Memory B cell (primary cell): ENCODE data around the gene CISH.

Source experiments
- ATAC-seq: fragments of 150-1000 bp; cut with Tn5 transposase; 2 replicates; pipeline ENCODE4 v1.10.0; 2021; ENCODE audit warnings: low read depth, mild to moderate bottlenecking, moderate library complexity
- DNase-seq, 2 donors: peaks; one replicate each; pipeline ENCODE4 v3.0.0; 2022; ENCODE audit warnings: low spot score in 2 of 2
- H3K27ac Mint-ChIP-seq: one replicate; pipeline ENCODE4 v1.8.0; 2022; ENCODE audit warnings: mild to moderate bottlenecking, moderate library complexity, mixed read lengths
- H3K27me3 Mint-ChIP-seq: one replicate; pipeline ENCODE4 v1.8.0; 2022; ENCODE audit warnings: mixed read lengths
- H3K36me3 Mint-ChIP-seq: one replicate; pipeline ENCODE4 v1.8.0; 2022; ENCODE audit warnings: mild to moderate bottlenecking, mixed read lengths
- H3K4me1 Mint-ChIP-seq: one replicate; pipeline ENCODE4 v1.8.0; 2022; ENCODE audit warnings: mixed read lengths
- H3K4me3 Mint-ChIP-seq: one replicate; pipeline ENCODE4 v1.8.0; 2022; ENCODE audit warnings: mild to moderate bottlenecking, moderate library complexity, mixed read lengths
- H3K9me3 Mint-ChIP-seq: one replicate; pipeline ENCODE4 v1.8.0; 2022; ENCODE audit warnings: mixed read lengths

Gene CISH

DNA sequence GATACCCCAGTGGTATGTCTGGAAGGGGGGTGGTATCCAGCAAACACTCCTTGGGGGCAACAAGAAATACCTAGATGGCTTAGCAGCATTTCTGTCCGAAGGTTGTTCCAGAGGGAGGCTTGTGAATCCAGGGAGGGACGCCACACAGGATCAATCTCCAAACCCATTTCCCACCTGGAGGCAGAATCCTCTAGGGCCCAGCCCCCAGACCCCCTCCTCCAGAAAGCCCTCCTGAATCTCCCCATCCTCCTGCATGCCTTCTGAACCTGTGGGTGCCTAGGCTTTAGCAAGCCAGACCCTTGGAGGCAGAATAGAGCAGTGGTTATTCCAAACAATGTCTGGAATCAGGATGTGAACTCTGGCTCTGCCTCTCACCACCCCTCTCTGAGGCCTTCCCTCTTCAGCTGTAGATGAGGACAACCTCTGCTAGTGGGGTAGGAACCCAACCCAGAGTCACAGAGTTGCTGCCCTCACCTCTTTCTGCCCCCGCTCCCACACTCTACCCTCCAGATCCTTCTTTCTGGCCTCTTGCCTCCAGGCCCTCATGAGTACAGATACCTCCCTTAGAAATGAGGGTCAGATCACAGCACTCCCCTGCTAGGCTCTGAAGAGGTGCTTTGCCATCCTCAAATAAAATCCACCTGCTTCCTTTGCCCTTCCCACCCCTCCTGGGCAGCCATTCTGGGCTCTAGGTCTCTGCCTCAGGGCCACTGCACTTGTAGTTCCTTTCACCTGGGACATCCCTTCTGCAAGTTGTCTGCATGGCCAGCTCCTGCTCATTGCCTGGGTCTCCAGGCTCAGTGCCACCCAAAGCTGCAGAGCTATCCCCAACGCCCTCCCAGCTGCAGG, 8.1 kb downstream of the CISH start:
- no peaks in the 10 kb centered on the region for H3K9me3 Mint-ChIP-seq
- H3K4me1 Mint-ChIP-seq = peaks cover 21% of the 10 kb centered on the region
- no peaks in the 10 kb centered on the region for H3K36me3 Mint-ChIP-seq
- no peak for ATAC-seq
- no peak for DNase-seq
- no peaks in the 10 kb centered on the region for H3K27me3 Mint-ChIP-seq
- no peak overlapping the region for H3K4me3 Mint-ChIP-seq
- peak overlapping the region; percentile 14 for H3K27ac Mint-ChIP-seq

DNA sequence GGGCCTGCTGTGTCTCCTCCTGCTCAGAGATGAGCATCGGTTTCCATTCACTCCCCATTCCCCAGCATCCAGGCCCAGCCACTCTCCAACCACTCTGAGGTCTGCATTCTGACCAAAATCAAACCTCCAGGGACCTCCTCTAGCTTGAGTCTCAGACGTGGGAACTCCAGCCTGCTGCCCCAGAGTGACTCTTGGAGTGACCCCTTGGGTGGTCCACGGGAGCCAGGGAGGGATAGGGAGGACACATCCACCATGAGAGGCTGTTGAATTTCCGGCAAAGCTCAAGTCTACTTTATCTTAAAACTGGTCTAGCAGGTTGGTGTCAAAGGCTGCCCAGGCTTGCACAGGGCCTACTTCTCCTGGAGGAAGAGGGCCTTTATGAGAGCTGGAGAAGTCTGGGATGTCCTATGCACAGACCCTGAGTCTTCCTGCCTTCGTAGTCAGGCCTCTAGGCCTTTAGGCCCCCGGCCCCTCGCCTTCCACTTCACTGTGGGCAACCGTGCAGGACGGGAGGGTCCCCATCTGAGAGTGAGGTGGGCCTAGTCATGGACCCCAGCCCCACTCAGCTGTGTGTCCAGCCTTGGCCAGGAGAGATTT, 8.9 kb downstream of the CISH start:
- ATAC-seq (no peak), DNase-seq (no peak)
- Mint-ChIP-seq H3K4me1 (peaks cover 21% of the 10 kb centered on the region), H3K9me3 (no peaks in the 10 kb centered on the region), H3K4me3 (no peak overlapping the region), H3K27ac (no peak overlapping the region), H3K27me3 (no peaks in the 10 kb centered on the region), H3K36me3 (no peaks in the 10 kb centered on the region)

DNA sequence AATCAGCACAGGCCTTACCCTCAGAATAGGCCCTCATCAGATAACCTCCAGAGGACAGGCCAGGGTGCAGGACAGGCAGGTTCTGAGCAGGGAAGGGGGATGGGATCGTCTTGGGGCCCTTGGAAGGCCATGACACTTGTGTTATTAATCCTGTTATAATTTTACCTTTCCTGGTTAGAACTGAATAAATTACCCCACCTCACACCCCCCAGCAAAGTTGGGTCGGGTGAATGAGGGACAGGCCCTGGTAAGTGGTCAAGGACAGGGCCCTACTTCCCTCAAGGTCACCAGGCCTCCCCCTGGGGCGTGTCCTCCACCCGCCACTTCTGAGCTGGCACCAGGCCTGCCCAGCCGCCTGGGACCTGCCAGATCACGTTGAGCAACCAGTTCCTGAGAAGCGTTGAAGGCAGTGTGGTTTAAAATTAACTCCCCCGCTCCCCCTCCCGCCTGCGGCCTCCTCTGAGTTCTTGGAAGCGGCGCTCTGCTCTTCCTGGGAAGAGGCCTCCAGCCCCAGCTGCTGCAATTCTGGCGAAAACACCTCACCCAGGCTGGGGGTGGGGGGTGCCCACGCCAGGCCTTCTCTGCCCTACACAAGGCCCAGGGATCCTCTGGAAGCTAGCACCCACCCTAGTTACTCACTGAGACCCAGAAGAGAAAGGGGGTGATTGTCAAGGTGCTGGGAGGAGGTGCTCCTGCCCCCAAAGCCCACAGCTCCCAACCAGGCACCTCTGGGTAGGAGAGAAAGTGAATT, 10.6 kb downstream of the CISH start:
- Mint-ChIP-seq H3K27ac (peak overlapping the region; percentile 38), H3K4me1 (peaks cover 19% of the 10 kb centered on the region), H3K4me3 (peak overlapping the region; percentile 14), H3K36me3 (no peaks in the 10 kb centered on the region), H3K27me3 (no peaks in the 10 kb centered on the region), H3K9me3 (no peaks in the 10 kb centered on the region)
- peak; percentile 56 for ATAC-seq
- DNase-seq = no peak

DNA sequence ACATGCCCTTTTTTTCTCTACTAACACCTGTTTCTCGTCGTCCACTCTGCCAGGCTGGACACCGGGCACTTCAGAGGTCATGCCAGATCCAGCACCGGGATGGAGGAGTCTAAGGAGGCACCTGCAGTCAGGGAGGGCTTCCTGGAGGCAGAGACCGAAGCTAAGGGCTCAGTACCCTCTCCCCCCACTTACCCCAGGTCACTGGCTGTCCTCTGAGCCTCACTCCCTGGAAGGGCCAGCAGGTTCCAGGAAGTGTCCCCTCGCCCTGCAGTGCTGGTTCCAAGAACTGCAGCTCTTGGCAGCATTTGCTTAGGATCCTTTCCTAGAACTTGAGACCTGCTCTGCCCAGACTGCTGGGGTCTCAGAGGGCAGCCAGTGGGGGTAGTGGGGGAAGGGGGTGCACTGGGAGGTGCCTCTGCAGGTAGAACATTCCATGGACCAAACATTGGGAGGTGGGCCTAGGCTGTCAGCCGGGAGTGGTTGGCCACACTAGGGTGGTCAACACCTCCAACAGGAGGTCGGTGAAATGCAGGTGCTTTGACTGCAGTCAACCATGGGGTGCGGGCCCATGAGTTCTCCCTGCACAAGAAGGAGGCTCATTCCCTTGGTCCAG, 11.3 kb downstream of the CISH start:
- ATAC-seq (no peak), DNase-seq (no peak)
- H3K9me3 Mint-ChIP-seq = no peaks in the 10 kb centered on the region
- H3K27me3 Mint-ChIP-seq = no peaks in the 10 kb centered on the region
- no peak overlapping the region for H3K27ac Mint-ChIP-seq
- H3K4me1 Mint-ChIP-seq = peaks cover 12% of the 10 kb centered on the region
- no peak overlapping the region for H3K4me3 Mint-ChIP-seq
- no peaks in the 10 kb centered on the region for H3K36me3 Mint-ChIP-seq

DNA sequence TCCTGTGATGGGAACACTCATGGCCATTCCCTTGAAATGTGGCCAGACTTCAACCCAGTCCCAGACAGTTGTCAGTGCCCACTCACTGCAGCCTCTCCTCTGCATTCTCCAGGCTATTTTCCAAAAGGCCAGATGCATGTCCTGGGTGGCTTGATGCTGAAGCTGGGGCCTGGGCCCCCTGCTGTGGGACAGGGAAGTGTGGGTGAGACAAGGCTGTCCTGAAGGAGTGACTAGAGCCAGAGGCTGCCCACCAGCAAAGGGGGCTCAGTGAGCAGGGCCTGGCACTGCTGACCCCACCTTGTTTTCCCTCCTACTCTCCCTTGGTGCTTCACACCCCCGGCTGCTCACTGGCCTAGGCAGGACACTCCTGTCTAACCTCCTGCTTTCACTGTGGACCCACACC, 11.9 kb downstream of the CISH start:
- H3K27me3 Mint-ChIP-seq = no peaks in the 10 kb centered on the region
- no peaks in the 10 kb centered on the region for H3K9me3 Mint-ChIP-seq

DNA sequence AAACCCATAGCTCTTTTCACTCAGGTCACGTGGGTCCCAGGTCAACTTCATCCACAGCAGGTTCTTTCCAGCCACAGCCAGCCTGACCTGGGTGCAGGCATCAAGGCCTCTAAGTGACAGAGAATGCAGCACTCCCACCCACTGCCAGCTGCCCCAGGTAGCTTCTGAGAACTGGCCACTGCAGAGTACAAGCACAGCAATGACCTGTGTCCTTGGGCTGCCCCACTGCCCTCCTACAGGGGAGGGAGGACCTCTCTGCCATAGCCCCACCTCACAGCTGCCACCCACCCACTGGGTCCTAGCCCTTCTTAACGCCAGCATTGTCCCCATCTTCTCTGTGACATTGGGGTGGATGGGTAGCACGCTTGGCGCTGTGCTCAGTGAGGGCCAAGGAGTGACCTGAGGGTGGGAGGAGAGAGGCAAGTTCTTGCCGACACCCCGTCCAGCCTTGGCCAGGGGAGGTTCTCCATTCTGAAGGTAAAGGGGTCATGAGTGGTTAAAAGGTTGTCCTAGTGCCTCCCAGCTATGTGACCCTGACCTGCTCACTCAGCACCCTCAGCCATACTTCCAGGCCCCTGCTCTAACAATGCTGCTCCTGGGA, 12.4 kb downstream of the CISH start:
- no peaks in the 10 kb centered on the region for H3K36me3 Mint-ChIP-seq

More for the DNA sequence above, 11.9 kb downstream of the CISH start:
- ATAC-seq (no peak), DNase-seq (no peak)
- no peaks in the 10 kb centered on the region for H3K36me3 Mint-ChIP-seq
- H3K4me3 Mint-ChIP-seq = no peak overlapping the region
- peaks cover 8% of the 10 kb centered on the region for H3K4me1 Mint-ChIP-seq
- H3K27ac Mint-ChIP-seq = no peak overlapping the region

DNA sequence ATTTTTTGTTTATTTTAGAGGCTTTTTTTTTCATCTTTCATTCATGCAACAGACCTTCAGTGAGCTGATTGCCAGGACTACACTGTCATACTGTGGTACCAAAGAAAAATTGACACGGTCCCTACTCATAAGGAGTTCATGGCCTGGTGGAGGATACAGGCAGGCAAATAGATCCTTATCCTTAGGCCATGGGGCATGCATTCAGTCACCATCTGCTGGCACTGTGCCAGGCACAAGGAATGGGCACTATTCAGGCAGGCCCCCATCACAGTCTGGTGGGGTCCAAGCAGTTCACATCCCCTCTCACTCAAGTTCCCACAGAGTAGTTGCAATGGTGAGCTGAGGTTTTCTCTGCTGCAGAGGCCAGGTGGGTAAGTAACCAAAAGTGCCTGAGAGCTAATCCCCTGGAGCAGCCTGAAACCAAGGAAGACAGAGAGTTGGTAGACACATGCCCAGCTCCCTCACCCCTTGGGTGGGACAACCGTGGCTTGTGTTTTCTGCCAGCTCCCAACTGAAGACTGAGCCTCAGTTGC, 17.3 kb downstream of the CISH start:
- no peak overlapping the region for H3K4me3 Mint-ChIP-seq
- H3K4me1 Mint-ChIP-seq = peaks cover 10% of the 10 kb centered on the region
- no peaks in the 10 kb centered on the region for H3K27me3 Mint-ChIP-seq
- H3K36me3 Mint-ChIP-seq = no peaks in the 10 kb centered on the region
- no peaks in the 10 kb centered on the region for H3K9me3 Mint-ChIP-seq
- no peak overlapping the region for H3K27ac Mint-ChIP-seq
- DNase-seq = no peak
- ATAC-seq = no peak

More for the DNA sequence above, 12.4 kb downstream of the CISH start:
- no peaks in the 10 kb centered on the region for H3K27me3 Mint-ChIP-seq
- no peaks in the 10 kb centered on the region for H3K9me3 Mint-ChIP-seq
- peaks cover 8% of the 10 kb centered on the region for H3K4me1 Mint-ChIP-seq
- no peak for DNase-seq
- H3K27ac Mint-ChIP-seq = no peak overlapping the region
- H3K4me3 Mint-ChIP-seq = no peak overlapping the region
- ATAC-seq = no peak

DNA sequence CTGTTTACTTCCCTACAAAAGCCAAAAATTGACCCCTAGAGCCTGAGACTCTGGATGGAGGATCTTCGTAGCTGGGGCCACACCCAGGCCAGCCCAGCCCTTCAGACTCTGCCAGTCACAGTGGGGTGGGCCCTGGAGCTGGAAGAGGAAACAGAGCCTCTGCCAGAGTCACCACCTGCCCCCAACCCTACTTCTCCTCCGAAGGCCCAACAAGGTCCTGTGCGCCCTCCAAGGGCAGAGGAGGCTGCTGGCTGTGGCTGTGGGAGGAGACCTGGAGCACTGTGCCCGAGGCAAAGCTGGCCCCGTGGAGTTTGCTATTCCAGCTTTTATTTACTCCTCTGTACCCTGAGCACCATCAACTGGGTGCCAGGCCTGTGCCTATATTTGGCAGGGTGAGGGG, 19.0 kb downstream of the CISH start:
- Mint-ChIP-seq H3K36me3 (no peaks in the 10 kb centered on the region), H3K4me1 (peaks cover 10% of the 10 kb centered on the region), H3K9me3 (no peaks in the 10 kb centered on the region), H3K4me3 (no peak overlapping the region), H3K27ac (peak overlapping the region; percentile 45), H3K27me3 (no peaks in the 10 kb centered on the region)
- DNase-seq (no peak), ATAC-seq (no peak)

DNA sequence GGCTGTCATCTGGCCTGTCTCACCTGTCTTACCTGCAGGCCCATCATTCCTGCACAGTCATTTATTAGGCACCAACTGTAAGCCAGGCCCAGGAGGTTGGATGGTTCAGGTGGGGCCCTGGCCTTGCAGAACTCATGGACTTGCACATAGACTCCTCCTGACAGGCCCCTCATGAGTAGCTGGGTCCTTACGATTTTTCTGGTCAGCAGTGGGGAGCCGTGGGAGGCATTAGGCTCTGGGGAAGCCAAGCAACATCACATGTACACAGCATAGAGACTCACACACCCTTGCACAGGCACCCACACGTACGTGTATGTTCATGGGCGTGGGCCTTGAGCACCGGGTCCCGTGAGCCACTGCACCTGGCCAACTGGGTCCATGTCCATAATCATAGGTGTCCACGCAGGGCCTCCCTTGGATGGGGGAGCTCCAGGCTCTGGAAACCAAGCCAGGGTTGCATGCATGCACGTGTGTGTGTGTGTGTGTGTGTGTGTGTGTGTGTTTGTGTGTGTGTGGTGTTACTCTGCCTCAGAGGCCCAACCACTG, 20.3 kb downstream of the CISH start:
- Mint-ChIP-seq H3K9me3 (no peaks in the 10 kb centered on the region), H3K36me3 (no peaks in the 10 kb centered on the region), H3K4me3 (peak overlapping the region; percentile 74), H3K27ac (peak overlapping the region; percentile 88), H3K4me1 (peaks cover 10% of the 10 kb centered on the region), H3K27me3 (no peaks in the 10 kb centered on the region)
- no peak for ATAC-seq
- no peak for DNase-seq

DNA sequence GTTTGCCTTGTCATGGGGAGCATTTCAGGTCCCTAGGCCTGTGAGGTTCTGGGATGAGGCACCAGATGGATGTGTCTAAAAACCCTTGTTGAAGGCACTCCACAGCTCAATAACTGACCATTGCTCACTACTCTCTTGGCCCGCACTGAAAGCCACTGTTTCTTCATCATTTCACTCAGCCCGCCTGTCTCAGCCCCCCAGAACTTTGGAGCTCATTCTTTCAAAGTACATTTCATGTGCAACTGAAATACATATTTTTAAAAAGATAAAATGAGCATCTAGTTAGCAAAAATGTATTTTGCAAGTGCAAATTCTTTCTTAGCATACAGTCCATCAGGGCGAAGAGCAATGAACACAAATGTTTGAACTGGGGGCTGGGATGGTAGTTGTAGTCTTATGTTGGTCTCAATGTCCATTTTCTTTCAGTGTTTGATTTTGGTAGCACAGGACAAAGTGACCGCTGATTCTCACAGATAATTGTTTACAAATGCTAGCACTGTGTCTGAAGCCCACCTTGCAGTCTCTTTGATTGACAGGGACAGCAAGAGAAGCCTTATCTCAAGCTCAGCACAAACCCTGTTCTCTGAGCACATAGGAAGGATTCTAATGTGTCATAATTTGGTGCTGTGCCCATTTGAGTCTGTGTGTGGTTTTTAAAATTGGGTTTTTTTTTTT, 22.7 kb downstream of the CISH start:
- DNase-seq = no peak
- Mint-ChIP-seq H3K27ac (peak overlapping the region; percentile 19), H3K4me1 (peaks cover 10% of the 10 kb centered on the region), H3K36me3 (peaks cover 4% of the 10 kb centered on the region), H3K27me3 (no peaks in the 10 kb centered on the region), H3K9me3 (no peaks in the 10 kb centered on the region), H3K4me3 (no peak overlapping the region)
- ATAC-seq = no peak

DNA sequence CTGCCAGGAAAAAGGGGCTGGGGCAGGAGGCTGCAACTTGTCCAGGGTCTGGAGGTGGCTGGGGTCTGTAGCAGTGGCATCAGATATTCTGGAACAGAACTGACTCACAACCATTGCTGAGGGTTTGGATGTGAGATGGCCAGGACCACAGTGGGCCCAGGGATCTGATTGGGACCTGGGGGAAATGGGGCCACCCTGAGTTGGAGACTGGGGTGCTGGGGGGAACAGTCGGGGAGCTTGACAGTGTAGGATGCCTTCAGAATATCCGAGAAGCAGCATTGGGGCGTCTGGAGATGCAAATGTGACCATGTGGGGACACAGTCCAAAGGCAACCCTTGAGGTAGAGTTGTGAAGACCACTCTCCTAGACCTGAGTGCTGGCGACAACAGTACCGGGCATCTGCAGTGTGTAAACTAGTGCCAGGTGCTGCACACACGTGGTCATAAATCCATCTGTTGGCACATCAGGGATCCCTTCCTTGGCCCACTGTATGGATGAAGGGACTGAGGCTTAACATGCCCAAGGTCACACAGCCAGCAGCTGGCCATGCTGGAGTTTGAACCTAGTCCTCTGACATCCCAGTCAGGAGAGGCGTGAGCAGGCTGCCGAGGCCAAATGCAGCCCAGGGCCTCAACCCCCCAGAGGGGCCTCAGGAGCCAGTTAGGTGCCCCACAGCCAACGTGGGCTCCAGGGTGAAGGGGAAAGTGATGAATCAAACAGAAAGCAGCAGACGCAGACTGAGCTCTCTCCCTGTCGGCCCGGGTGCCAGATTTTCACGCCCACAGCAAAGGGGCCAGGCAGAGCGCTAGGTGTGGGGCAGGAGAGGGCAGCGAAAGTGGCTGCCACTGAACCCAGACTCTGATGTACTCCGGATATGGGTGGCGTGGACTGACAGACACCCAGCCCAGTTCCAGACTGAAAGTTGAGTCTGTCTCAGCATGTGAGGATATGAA, 23.5 kb downstream of the CISH start:
- H3K4me1 Mint-ChIP-seq = peaks cover 10% of the 10 kb centered on the region
- no peaks in the 10 kb centered on the region for H3K9me3 Mint-ChIP-seq
- H3K27ac Mint-ChIP-seq = peak overlapping the region; percentile 19
- no peak for ATAC-seq
- H3K27me3 Mint-ChIP-seq = no peaks in the 10 kb centered on the region
- no peak for DNase-seq
- peaks cover 4% of the 10 kb centered on the region for H3K36me3 Mint-ChIP-seq
- H3K4me3 Mint-ChIP-seq = no peak overlapping the region

DNA sequence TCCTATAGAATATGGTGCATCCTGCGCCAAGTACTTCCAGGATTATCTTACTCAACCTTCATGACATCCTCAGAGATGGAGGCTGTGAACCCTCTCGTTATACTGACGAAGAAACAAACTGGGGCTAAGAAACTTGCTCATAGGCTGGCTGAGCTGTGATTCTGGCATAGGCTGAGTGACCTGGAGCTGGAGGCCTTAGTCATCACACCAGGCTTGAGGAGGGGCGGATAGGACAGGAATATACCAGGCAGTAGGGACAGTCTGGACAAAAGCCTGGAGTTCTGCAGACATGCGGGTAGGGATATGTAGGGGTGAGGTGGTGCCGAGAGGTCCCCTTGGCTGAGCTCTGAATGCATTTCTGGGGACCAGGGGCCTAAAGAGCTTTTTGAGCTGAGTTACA, 24.2 kb downstream of the CISH start:
- H3K27me3 Mint-ChIP-seq = no peaks in the 10 kb centered on the region
- no peak for DNase-seq
- H3K4me3 Mint-ChIP-seq = no peak overlapping the region
- H3K4me1 Mint-ChIP-seq = peaks cover 9% of the 10 kb centered on the region
- H3K9me3 Mint-ChIP-seq = no peaks in the 10 kb centered on the region
- H3K27ac Mint-ChIP-seq = peak overlapping the region; percentile 19
- peaks cover 4% of the 10 kb centered on the region for H3K36me3 Mint-ChIP-seq
- ATAC-seq = no peak
